Activated CD4-positive, alpha-beta T cell treated with anti-CD3 and anti-CD28 coated beads, Interleukin-2, amount 50 U/mL, for 24 hours (primary cell): ENCODE data around the gene CDH13.

Experiments used
- DNase-seq, 2 donors: peaks; one replicate each; pipeline ENCODE4 v3.0.0-alpha.2; 2020; ENCODE audit warnings: low read depth in 1 of 2, low spot score in 1 of 2

CDH13 gene

GRCh38 chr16:83330251-83330650, 703.5 kb downstream of the CDH13 start:
- DNase-seq: no peak

GRCh38 chr16:83335076-83335475, 708.3 kb downstream of the CDH13 start:
- DNase-seq: no peak

GRCh38 chr16:83336603-83337002, 709.8 kb downstream of the CDH13 start:
- no peak for DNase-seq

- no peak for DNase-seq
Measured at GRCh38 chr16:83338138-83338537, 711.4 kb downstream of the CDH13 start.

GRCh38 chr16:83338941-83339340, 712.2 kb downstream of the CDH13 start:
- DNase-seq: no peak

GRCh38 chr16:83343935-83344366, 717.2 kb downstream of the CDH13 start:
- no peak for DNase-seq

- no peak for DNase-seq
Measured at GRCh38 chr16:83345846-83346640, 719.3 kb downstream of the CDH13 start.

- no peak for DNase-seq
Measured at GRCh38 chr16:83348991-83349390, 722.2 kb downstream of the CDH13 start.

- no peak for DNase-seq
Measured at GRCh38 chr16:83350481-83350880, 723.7 kb downstream of the CDH13 start.

GRCh38 chr16:83351846-83352245, 725.1 kb downstream of the CDH13 start:
- no peak for DNase-seq

GRCh38 chr16:83353241-83353640, 726.5 kb downstream of the CDH13 start:
- no peak for DNase-seq

GRCh38 chr16:83354015-83354414, 727.2 kb downstream of the CDH13 start:
- no peak for DNase-seq

- DNase-seq: no peak
Measured at GRCh38 chr16:83355570-83356218, 728.9 kb downstream of the CDH13 start.

GRCh38 chr16:83356266-83356665, 729.5 kb downstream of the CDH13 start:
- no peak for DNase-seq

GRCh38 chr16:83356986-83357385, 730.2 kb downstream of the CDH13 start:
- DNase-seq: no peak

- DNase-seq: no peak
Measured at GRCh38 chr16:83363521-83363920, 736.8 kb downstream of the CDH13 start.

- no peak for DNase-seq
Measured at GRCh38 chr16:83365166-83365565, 738.4 kb downstream of the CDH13 start.

- DNase-seq: no peak
Measured at GRCh38 chr16:83366228-83366627, 739.5 kb downstream of the CDH13 start.

- DNase-seq: no peak
Measured at GRCh38 chr16:83374979-83375378, 748.2 kb downstream of the CDH13 start.

- no peak for DNase-seq
Measured at GRCh38 chr16:83389751-83390150, 763.0 kb downstream of the CDH13 start.

GRCh38 chr16:83390759-83391158, 764.0 kb downstream of the CDH13 start:
- DNase-seq: no peak

- DNase-seq: no peak
Measured at GRCh38 chr16:83392743-83393142, 766.0 kb downstream of the CDH13 start.
